Hepatocyte (in vitro differentiated cells): Measurements from ENCODE around the gene TFDP2. TPM values are rescaled to one million over a fixed set of nuclear protein-coding genes. Genes with fewer than 3 reads are reported as not detected.

ENCODE experiments used
- DNase-seq: peaks from one replicate; pipeline ENCODE4 v3.0.0-alpha.2; 2016; ENCODE audit warnings: low spot score
- H2AFZ ChIP-seq: fragments of 200-600 bp; sonication (generic); 2 replicates; pipeline ENCODE4 v1.6.0; 2016; ENCODE audit warnings: antibody characterized with exemption, mild to moderate bottlenecking
- H3K27ac ChIP-seq: fragments of 200-600 bp; sonication (generic); 2 replicates; pipeline ENCODE4 v1.5.1; 2016; ENCODE audit warnings: mild to moderate bottlenecking
- H3K27me3 ChIP-seq: fragments of 200-600 bp; sonication (generic); 2 replicates; pipeline ENCODE4 v1.6.1; 2016
- H3K36me3 ChIP-seq: fragments of 200-600 bp; sonication (generic); replicated peaks from 2 replicates; pipeline ENCODE4 v1.5.1; 2016; ENCODE audit warnings: low read depth; ENCODE audit not compliant: insufficient read depth
- H3K4me1 ChIP-seq: fragments of 200-600 bp; sonication (generic); 2 replicates; pipeline ENCODE4 v1.5.1; 2016; ENCODE audit warnings: mild to moderate bottlenecking, moderate library complexity; ENCODE audit not compliant: insufficient read depth
- H3K4me2 ChIP-seq: fragments of 200-600 bp; sonication (generic); 2 replicates; pipeline ENCODE4 v1.6.0; 2016
- H3K4me3 ChIP-seq: fragments of 200-600 bp; sonication (generic); 2 replicates; pipeline ENCODE4 v1.5.1; 2016; ENCODE audit warnings: mild to moderate bottlenecking
- H3K79me2 ChIP-seq: fragments of 200-600 bp; sonication (generic); 2 replicates; pipeline ENCODE4 v1.6.0; 2017; ENCODE audit warnings: mild to moderate bottlenecking
- H3K9me2 ChIP-seq: fragments of 200-600 bp; sonication (generic); replicated peaks from 2 replicates; pipeline ENCODE4 v1.6.0; 2017; ENCODE audit warnings: mild to moderate bottlenecking; ENCODE audit not compliant: insufficient read depth
- H3K9me3 ChIP-seq: fragments of 200-600 bp; sonication (generic); 2 replicates; pipeline ENCODE4 v1.5.1; 2016; ENCODE audit warnings: low read depth, mild to moderate bottlenecking
- H4K20me1 ChIP-seq: fragments of 200-600 bp; sonication (generic); 2 replicates; pipeline ENCODE4 v1.6.0; 2016; ENCODE audit warnings: mild to moderate bottlenecking; ENCODE audit not compliant: insufficient read depth, poor library complexity, severe bottlenecking
- CTCF ChIP-seq: fragments of 200-600 bp; sonication (generic); IDR thresholded peaks from 2 replicates; pipeline ENCODE4 v1.5.1; 2016; ENCODE audit warnings: antibody characterized with exemption, mild to moderate bottlenecking; ENCODE audit not compliant: poor library complexity
- EZH2 ChIP-seq: fragments of 200-600 bp; sonication (generic); IDR thresholded peaks from 2 replicates; pipeline ENCODE4 v1.6.1; 2016; ENCODE audit warnings: antibody characterized with exemption, mild to moderate bottlenecking, borderline replicate concordance
- EZH2phosphoT487 ChIP-seq: fragments of 200-600 bp; sonication (generic); IDR thresholded peaks from one replicate; pipeline ENCODE4 v1.6.1; 2018; ENCODE audit warnings: antibody characterized with exemption, mild to moderate bottlenecking, low read depth, moderate library complexity; ENCODE audit not compliant: unreplicated experiment, severe bottlenecking
- WGBS: methylation state at CpG from one replicate; pipeline ENCODE4 v1.1.6; 2016; ENCODE audit warnings: low lambda C conversion rate; ENCODE audit errors: missing lambda C conversion rate; 5-methylcytosine and 5-hydroxymethylcytosine counted together
- polyA plus RNA-seq: library from polyadenylated mRNA; unstranded; fragments of >200 nt; fragmentation: Nextera tagmentation; extraction: Ambion mirVana; gene quantifications from 2 replicates; pipeline ENCODE4 v1.2.1, GENCODE V29; 2016
- total RNA-seq: library from RNA; depleted of rRNA; stranded (reverse); fragments of >200 nt; gene quantifications from 2 replicates; pipeline ENCODE4 v1.2.3, GENCODE V29; 2014

The TFDP2 gene
- total and polyA plus RNA-seq, 2 experiments from 2014 or later: 57.6 to 61.6 TPM

- 100% methylated on average over 1 of the region's 2 CpGs for WGBS
- peaks cover 2% of the 10 kb centered on the region for H3K79me2 ChIP-seq
- no peak overlapping the region for H3K4me2 ChIP-seq
- H2AFZ ChIP-seq: no peak overlapping the region
- H3K4me3 ChIP-seq: no peak overlapping the region
- no peaks in the 10 kb centered on the region for H3K9me3 ChIP-seq
- H3K36me3 ChIP-seq: no peaks in the 10 kb centered on the region
- no peak overlapping the region for H3K27ac ChIP-seq
- no peak for TF ChIP-seq EZH2
- no peak for TF ChIP-seq CTCF
- no peak for TF ChIP-seq EZH2phosphoT487
- no peak for DNase-seq
- no peaks in the 10 kb centered on the region for H3K27me3 ChIP-seq
- H3K4me1 ChIP-seq: no peaks in the 10 kb centered on the region
- no peaks in the 10 kb centered on the region for H3K9me2 ChIP-seq
- no peaks in the 10 kb centered on the region for H4K20me1 ChIP-seq
These were observed 148.9 kb downstream of the TFDP2 start for GRCh38 chr3:142000325-142000870.

DNA sequence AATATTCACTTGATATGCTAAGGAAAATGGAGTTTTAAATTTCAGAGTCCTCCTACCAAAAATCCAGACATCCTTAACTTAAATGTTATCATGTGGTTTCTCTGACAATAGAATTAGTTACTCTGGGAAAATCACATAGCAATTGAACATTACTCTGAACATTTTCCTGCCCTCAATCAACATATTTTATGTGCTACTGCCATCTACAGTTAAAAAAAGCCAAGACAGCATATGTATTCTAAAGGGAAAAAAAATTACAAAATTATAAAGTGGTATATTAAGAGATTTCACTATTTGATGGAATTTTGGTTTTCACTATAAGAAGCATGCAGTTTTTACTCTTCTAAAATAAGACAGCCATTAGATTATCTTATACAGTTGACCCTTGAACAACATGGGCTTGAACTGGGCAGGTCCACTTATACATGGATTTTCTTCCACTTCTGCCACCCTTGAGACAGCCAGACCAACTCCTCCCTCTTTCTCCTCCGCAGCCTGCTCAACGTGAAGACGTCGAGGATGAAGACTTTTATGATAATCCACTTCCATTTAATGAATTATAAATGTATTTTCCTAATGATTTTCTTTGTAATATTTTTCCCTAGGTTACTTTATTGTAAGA lies 150.6 kb downstream of the TFDP2 start:
- H3K4me2 ChIP-seq: no peak overlapping the region
- no peaks in the 10 kb centered on the region for H3K9me2 ChIP-seq
- no peak overlapping the region for H3K27ac ChIP-seq
- no peaks in the 10 kb centered on the region for H3K4me1 ChIP-seq
- no peaks in the 10 kb centered on the region for H4K20me1 ChIP-seq
- H3K36me3 ChIP-seq: no peaks in the 10 kb centered on the region
- H3K4me3 ChIP-seq: no peak overlapping the region
- DNase-seq: no peak
- TF ChIP-seq EZH2phosphoT487 (no peak), CTCF (peak; percentile 43), EZH2 (no peak)
- H2AFZ ChIP-seq: no peak overlapping the region
- no peaks in the 10 kb centered on the region for H3K27me3 ChIP-seq
- no peaks in the 10 kb centered on the region for H3K79me2 ChIP-seq
- no peaks in the 10 kb centered on the region for H3K9me3 ChIP-seq
- 86% methylated on average over 4 of the region's 4 CpGs for WGBS

DNA sequence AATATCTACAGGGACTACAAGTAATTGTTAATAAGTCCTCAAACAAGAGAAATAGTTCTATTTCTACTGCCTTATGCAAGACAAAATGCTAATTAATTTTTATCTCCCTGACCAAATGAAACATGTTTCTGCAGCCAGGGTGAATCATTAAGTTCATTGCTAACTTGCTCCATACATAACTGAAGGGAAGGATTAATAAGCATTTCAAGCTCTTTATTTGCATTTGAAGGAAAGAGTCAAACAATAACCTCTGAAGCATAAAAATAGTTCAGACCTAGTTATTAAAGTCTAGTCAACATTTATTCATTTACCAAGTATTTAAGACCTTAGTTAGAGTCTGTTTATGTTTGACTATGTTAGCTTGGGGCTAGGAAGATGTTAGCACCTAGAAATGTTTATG lies 152.9 kb downstream of the TFDP2 start:
- H3K27me3 ChIP-seq: no peaks in the 10 kb centered on the region
- no peaks in the 10 kb centered on the region for H3K4me1 ChIP-seq
- DNase-seq: no peak
- H3K36me3 ChIP-seq: no peaks in the 10 kb centered on the region
- H3K9me2 ChIP-seq: no peaks in the 10 kb centered on the region
- TF ChIP-seq CTCF (no peak), EZH2 (no peak), EZH2phosphoT487 (no peak)
- no peaks in the 10 kb centered on the region for H3K9me3 ChIP-seq
- H3K79me2 ChIP-seq: no peaks in the 10 kb centered on the region
- no peak overlapping the region for H2AFZ ChIP-seq
- no peak overlapping the region for H3K27ac ChIP-seq
- no peak overlapping the region for H3K4me3 ChIP-seq
- no peaks in the 10 kb centered on the region for H4K20me1 ChIP-seq
- H3K4me2 ChIP-seq: no peak overlapping the region
